GM23338 (cell line): ENCODE results near the gene CFAP300.

Experiments used
- CREB1 ChIP-seq: fragments of 250-450 bp; sonication (Bioruptor Pico); IDR thresholded peaks from 2 replicates; pipeline ENCODE4 v1.5.0; 2020; ENCODE audit warnings: low read depth, mild to moderate bottlenecking, moderate library complexity
- CTCF ChIP-seq, 2 experiments: fragments of 200-600 bp in 1 of 2; sonication (generic) in 1 of 2; conservative IDR thresholded peaks; 2 replicates each; pipeline versions ENCODE4 v1.5.1 to v1.6.1; 2016 to 2017; ENCODE audit warnings: antibody characterized with exemption in 2 of 2, low read depth in 2 of 2, mild to moderate bottlenecking in 2 of 2, moderate library complexity in 1 of 2
- ETS1 ChIP-seq: IDR thresholded peaks from 2 replicates; pipeline ENCODE4 v1.6.1; 2016; ENCODE audit warnings: antibody characterized with exemption
- EZH2 ChIP-seq: fragments of 200-600 bp; sonication (generic); IDR thresholded peaks from one replicate; pipeline ENCODE4 v1.8.0; 2017; ENCODE audit warnings: antibody characterized with exemption, mild to moderate bottlenecking, low read depth; ENCODE audit not compliant: unreplicated experiment
- EZH2phosphoT487 ChIP-seq: fragments of 200-600 bp; sonication (generic); IDR thresholded peaks from one replicate; pipeline ENCODE4 v1.8.1; 2018; ENCODE audit warnings: antibody characterized with exemption; ENCODE audit not compliant: unreplicated experiment
- JUNB ChIP-seq: IDR thresholded peaks from one replicate; pipeline ENCODE4 v1.6.1; 2016; ENCODE audit warnings: antibody characterized with exemption; ENCODE audit not compliant: unreplicated experiment
- NANOG ChIP-seq: IDR thresholded peaks from 2 replicates; pipeline ENCODE4 v1.6.1; 2016; ENCODE audit warnings: antibody characterized with exemption, borderline replicate concordance
- POLR2AphosphoS5 ChIP-seq: IDR thresholded peaks from 2 replicates; pipeline ENCODE4 v1.6.1; 2016; ENCODE audit warnings: antibody characterized with exemption, low read depth
- REST ChIP-seq: IDR thresholded peaks from one replicate; pipeline ENCODE4 v1.6.1; 2018; ENCODE audit warnings: antibody characterized with exemption; ENCODE audit not compliant: unreplicated experiment
- ZNF114 ChIP-seq: fragments of 250-450 bp; sonication (Bioruptor Pico); IDR thresholded peaks from 2 replicates; pipeline ENCODE4 v1.5.0; 2020; ENCODE audit warnings: mild to moderate bottlenecking, moderate library complexity

GRCh38 chr11:102111011-102111786 lies 64.0 kb downstream of the CFAP300 start:
- TF ChIP-seq EZH2 = no peak
- no peak for TF ChIP-seq JUNB
- peak; percentile 45 for TF ChIP-seq POLR2AphosphoS5
- no peak for TF ChIP-seq NANOG
- TF ChIP-seq CTCF (conservative IDR thresholded peaks at IDR 0.05; ENCODE audit: low read depth in 2 of 2) = peak; percentile 10 to 31; a peak in 2 of 4 replicates
- TF ChIP-seq CREB1 (CRISPR knock-in tag) = no peak
- TF ChIP-seq EZH2phosphoT487 = no peak
- no peak for TF ChIP-seq ZNF114 (CRISPR knock-in tag)
- TF ChIP-seq REST = peak; percentile 4
- no peak for TF ChIP-seq ETS1
